HG02943 (cell line): ENCODE measurements around the gene VDR.

Experiments used
- ATAC-seq: cut with Tn5 transposase; IDR thresholded peaks from one replicate; pipeline ENCODE4 v1.9.1; 2021; ENCODE audit warnings: mild to moderate bottlenecking, low read depth, moderate library complexity; ENCODE audit not compliant: unreplicated experiment

Gene VDR

DNA sequence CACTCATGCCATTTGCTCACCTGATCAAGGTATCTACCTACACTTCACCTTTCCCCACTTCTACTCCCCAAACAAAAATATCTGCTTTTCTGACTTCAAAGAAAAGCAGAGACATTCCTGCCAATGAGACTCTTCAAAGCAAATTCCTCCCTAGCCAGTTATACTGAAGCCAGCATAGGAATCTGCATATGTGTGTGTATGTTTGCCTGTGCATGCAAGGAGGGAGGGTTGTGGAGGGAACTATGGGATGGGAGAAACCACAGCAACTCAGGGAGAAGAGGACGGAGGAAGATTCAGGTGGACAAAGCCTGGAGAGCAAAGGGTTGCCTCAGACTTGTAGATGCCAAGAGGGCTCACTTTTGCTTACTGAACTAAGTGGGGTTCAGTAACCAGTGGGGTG lies 26.4 kb upstream of the VDR start:
- ATAC-seq: no peak

DNA sequence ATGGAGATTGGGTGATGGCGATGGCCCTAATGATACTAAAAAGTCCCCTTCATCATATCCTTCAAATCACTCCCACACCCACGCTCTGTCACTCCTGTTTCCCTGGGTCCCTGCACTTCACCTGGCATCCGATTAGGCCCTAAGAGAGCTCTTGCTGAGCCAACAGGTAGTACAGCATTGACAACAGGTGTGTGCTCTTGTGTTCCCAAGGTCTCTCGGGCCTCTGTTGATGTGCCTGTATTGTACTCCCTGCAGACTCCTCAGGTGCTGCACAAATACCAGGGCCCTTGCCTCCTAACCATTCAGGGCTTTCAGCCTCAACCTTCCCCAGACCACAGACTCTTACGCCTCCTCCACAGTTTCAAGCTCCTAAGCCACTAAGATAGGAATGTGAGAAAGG lies 25.8 kb upstream of the VDR start:
- ATAC-seq: no peak

DNA sequence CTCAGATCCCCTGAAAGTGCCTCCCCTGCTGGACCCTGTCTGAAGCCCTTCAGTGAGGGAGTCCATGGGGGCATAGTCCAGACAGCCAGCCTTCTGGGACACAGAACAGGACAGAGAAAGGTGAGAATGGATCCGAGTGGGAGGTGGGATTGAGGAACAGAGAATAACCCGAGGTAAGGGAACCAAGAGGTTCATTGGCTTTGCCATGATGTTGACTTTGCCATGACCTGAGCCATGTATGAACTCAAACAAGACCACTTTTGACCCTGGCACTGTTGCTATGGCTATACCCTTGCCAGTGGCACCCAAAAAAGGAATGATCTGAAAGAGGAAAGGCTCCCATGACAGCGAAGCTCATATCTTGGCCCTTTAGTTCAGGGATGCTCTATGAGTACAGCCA lies 22.6 kb upstream of the VDR start:
- no peak for ATAC-seq

DNA sequence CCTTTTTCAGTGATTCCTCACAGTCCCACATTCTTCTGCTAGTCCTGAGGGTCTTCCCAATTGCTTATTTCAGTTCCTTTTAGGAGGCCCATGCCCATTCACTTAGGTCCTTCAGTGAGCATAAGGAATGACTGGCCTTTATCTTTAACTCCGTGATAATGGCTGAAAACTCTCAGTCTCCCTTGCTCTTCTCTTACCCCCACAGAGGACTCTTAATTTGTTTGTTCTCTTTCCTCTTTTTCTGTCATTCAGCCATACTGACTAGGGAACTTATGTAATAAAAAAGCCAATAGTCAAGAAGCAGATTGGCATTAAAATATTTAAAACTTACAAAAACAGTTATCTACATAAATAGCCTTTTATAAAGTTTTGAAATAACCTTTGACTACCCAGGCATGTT lies 17.1 kb upstream of the VDR start:
- ATAC-seq: no peak

DNA sequence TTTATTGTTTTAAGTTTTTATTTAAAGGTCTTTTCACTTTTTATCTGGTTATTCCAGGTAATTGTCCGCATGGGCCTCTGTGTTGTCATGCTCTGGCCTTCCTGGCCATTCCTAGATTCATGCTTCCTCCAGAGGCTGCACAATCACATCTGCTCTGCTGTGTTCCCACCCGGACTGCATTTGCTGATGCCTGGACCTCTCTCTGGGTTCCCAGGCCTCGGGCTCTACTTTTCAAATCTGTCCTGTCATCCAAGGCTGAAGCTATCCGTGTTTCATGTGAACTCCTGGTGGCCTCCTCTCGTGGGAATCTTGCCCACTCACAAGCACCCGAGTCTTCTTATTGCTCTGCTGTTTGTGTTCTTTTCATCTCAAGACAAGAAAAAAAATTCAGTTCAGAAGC lies 16.1 kb upstream of the VDR start:
- no peak for ATAC-seq

DNA sequence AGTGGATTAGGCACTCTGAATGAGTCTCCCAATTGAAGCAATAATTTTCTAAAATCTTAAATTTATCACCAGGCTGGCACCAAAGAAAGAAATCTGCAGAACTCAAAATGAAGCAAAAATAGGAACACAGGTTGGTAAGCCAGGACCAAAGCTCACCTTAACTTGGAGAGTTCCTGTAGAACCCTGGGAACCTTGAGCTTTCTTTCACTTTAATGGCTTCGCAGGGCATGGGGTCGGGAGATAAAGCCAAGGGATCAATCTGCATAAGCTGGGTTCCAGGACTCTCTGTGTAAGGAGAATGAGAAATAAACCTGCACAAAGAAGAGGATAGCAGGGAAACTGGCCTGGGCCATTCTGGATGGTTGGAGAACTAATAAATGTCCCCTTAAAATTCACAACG lies 8.3 kb upstream of the VDR start:
- ATAC-seq: no peak

DNA sequence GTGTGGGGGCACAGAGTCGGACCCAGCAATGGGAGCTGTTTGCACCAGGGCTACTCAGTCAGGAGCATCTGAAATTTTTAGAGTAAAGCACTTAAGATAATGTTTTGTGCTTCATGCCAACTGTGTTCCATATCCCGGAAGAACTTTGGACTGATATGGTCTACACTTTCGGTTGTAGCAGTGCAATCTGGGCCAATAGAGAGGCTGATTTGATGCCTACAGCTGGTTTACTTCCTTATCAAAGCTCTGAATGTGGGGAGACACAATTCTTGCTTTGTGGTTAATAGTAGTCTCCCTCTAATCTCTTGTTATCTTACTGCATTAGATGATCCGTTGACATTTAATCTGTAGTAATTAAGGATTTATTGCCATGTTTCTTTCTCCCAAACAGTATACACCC lies 7.8 kb upstream of the VDR start:
- no peak for ATAC-seq

DNA sequence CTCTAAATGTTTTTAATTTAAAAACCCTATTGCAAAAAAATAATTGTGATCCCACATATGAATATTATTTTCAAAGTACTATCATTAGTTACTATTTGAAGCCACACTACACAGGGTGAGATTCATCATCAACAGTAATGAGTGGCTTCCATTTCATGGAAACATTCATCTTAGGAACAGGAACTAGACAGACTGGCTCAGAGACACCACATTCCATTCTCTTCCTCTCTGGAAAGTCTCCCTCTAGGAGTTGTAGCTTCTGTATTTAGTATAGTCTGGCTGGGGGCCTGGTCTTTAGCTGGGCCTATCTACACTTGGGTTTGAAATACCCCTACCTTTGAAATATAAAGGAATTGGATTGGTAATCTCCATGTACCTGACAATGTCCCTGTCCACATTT lies 6.2 kb upstream of the VDR start:
- ATAC-seq: no peak

DNA sequence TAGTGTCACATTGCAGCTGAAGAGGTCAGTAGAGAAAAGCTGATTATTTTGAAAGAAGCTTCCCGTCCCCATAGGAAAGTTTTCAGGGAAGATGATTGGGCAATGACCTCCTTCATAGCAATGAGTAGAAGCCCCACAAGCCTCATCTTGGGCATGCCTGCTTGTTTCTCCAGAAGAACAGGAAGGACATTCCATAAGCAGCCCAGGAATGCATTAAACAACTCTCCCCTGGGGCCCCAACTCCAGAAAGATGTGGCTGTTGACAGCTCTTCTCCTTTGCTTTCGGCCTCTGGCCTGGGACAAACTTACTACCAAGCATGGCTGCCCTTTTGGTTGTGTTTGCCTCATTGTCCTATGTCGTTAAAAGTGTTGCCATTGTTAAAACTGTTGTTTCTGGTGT lies 5.7 kb upstream of the VDR start:
- no peak for ATAC-seq

DNA sequence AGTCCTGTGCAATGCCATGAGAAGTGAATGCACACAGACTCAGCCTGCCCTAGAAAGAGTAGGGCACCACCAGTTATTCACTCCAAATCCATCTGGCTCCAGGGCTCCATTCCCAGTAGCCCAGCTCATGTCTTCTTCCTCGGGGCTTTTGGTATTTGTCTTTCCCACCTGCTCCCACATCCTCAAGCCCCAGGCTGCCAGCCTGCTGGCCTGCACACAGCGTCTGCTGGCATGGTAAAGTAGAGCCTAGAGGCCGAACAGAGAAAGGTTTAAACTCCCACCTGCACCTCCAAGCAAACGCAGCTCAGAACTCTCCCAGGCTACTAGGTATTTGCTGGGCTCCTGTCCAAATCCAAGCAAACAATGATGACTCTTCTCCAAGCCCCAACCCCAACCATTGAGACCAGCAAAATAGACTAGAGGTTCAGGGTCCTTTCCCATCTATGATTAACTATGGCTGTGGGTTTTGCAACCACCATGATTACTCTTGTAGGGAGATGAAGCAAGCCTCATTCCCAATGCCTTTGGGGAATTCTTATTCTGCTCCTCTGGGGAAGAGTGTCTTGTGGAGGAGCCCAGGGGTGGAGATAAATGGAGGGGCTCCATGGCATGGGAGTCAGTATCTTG lies 5.2 kb upstream of the VDR start:
- ATAC-seq: no peak

DNA sequence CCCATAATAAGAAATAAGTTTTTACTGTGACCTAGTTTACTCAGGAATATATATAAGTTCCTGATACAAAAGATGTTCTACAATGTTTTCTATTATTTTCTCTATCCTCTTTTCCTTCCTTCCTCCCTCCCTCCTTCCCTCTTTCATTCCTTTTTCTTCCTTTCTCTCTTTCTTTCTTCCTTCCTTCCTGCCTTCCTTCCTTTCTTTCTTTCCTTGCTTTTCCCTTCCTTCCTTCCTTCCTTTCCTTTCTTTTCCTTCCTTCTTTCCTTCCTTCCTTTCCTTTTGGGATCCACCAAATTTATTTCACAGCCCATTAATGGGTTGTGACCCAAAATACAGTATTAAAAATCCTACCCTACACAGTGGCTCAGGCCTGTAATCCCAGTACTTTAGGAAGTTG lies 3.9 kb upstream of the VDR start:
- no peak for ATAC-seq

DNA sequence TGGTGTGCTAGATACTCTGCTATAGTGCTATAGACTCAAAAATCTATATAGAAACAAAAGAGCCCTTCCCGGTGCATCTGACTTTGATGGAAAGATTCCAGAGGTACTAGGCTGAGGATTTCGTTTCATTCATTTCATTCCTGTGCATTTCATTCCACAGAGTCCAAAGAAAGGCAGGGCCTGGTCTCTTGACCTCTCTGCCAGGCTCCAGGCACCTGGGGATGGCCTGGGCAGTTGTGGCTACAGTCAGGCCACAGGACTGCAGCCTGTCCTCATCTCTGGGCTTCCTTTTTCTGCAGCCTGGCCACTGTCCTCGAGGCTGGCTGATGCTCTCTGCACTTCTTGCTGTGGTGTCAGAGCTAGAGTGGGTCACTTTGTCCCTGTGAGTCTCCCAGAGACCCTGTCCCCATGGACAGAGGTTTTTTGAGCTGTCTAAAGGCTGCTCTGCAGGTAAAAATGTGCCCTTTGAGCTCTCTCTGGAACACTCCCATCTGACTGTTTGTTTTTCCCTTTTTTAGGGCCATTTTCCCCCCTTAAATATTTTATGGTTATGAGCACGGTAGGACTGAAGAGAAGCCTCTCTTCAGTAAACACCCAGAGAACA lies 3.2 kb upstream of the VDR start:
- ATAC-seq: no peak

DNA sequence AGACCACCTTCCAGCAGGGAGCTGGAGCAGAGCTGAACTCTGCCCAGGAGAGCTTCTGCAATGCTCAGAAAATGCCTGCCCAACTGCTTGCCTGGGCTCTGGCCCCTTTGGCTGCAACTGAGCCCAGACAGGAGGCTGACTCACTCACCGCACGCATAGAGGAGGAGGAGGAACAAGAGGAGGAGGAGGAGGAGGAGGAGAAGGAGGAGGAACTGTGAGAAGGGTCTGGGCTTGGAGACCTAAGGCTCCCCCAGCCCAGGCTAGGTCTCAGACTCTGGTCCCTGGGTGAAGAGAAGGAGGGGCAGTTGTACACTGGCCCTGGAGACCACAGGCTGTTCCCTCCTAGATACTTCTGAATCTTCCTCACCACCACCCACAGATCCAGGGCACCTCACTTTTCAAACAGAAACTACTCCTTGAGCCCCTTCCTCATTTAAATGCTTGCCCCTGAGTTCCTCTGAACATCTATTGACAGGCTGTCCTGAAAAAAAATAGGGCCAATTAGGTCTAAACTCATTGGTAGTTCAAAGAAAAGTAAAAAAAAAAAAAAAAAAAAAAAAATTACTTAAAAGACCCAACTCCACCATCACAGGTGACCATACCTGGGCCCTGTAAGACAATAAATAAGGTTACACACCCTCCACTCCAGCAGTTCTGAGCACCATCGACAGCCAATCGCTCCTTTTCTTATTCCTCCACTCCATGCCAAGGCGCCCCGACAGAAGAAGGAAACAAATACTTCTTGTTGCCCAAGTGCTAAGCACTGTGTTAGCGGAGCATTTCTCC lies 674 bp downstream of the VDR start:
- no peak for ATAC-seq

DNA sequence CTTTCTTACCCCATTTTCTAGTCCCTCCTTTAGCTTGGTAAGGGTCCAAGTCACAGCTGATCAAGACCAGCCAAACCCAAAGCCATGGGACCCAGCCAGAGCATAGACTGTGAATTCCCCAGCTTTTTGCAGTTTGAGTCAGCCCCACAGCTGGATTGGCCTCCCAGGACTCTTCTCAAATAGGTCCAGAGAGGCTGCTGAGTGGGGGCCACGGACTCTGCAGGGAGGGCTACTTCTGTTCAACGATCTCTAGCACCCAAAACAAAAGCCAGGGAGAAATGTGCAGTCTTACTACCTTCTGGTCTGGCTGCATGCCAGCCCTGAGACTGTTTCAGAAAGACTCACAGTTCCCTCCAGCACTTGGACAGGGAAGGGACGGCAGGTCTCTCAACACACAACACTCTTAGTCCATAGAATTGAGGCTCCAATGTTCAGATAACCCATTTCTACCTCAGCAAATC lies 1.6 kb downstream of the VDR start:
- ATAC-seq: no peak

DNA sequence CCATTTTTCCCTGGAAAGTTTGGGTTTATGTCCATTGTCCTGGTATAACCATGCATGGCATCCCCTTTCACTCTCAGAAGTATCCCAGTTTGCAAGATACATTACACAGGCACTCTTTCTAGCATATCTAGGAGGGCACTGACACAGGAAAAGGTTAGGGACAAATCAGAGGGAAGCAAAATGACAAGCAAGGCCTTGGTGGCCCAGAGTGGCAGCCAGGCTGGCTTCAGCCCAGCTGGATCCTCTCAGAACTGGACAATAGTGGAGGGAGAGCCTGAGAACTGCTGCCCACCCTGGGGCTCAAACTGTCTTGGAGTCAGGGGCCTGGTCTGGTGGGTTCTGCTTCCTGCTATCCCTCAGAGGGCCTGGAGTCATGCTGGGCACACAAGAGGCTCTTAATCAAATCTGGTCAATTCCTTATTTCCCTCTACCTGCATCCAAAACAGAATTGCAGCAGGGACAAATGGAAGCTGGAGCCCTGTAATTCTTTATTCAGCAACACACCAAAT lies 2.6 kb downstream of the VDR start:
- ATAC-seq: no peak

DNA sequence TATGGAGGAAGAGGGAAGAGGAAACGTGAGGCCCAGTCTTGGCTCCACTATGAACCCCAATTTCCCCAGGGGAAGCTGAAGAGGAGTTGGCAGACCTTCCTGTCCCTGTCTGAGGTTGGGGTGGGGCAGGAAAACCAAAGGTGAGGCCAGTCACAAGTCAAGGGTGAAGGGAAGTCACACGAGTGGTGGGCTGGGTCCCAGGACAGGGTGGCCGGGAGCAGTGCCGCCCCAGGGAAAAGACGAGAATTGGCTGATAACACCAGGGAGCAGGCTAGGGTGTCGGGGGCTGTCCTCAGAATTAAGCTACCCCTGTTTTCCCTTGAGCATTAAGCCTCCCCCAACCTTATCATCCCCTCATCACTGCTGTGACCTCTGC lies 3.1 kb downstream of the VDR start:
- ATAC-seq: no peak

DNA sequence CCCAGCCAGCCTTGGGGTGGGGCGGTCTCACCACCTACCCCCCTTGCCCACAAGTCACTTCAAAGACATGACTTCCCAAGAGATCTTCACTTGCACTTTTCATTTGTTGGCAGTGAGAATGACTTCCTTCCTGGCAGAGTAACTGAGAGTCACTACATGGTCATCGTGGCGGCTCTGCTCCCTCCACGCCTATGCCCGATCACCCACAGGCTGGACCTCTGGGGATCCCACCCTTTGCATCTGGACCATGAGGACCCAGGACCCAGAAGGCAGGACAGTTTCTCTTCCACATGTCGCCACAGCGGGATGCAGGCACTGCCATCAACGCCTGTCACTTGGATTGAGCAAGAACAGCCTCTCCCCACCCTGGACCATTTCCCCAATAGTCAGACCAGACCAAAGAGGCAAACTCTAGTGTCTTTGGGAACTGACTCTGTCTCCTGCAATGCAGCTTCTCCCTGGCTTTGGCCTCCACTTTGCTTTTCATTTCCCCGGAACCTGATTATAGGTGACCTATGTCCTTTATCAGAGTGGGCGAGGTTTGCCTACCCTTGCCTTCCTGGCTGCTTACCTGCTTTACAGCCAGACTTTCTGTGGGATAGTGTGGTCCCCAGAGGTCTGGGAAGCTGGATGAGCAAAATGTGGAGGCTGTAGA lies 3.6 kb downstream of the VDR start:
- no peak for ATAC-seq

DNA sequence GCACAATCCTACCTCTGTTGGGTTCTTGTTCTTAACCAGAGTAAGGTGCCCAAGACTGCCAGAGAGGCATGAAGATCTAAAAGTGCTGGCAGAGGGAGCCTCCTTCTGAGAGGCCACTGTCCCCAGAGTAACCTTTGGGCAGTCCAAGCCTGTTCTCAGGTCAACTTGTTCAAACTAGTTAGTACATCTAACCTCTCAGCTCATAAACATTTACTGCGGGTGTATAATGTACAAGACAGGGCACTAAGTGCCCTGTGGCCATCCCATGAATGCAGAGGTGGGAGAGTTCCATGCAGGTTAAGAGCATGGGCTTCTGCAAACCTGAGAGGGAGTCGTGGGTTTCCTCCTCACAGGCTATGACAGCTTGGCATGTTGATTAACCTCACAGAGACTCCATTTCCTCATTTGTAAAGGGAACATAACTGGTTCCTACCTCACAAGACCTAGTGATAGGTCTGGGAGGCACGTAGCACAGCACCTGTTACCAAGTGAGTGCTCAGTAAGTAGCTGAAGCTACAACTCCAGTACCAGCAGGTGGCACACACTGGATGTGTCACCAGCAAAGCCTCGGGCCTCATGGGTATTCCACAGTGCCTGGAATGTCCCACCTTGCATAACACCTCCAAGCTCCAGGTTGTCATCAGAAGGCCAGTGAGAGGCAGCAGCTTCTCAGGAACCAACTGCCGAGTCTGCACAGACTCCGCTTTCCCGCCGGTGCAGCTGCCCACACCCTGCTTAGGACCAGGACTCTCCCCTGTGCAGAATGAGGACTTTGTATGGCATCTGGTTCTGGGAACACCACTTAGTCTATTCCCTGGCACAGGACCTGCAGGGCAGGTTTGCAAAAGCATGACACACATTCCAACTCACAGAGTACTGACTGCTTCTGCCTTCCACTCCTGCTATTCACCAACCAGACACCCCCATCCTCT lies 4.4 kb downstream of the VDR start:
- ATAC-seq: no peak

DNA sequence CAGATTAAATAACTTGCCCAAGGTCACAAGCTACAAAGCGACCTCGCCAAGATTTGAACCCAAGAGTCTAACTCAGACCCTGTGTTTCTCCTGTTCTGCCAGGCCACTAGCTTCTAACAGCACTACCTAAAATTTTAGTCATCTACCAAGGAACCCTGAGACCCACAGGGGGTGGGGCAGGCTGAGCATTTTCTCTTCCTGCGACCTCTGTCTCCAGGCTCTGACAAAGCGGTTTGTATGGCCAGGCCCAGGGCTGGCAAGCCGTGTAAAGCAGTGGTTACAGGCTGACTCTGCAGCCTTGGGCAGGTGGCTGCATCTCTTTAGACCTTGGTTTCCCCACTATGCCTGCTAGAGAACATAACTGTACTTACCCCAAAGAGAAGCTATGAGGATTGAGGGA lies 5.3 kb downstream of the VDR start:
- no peak for ATAC-seq

DNA sequence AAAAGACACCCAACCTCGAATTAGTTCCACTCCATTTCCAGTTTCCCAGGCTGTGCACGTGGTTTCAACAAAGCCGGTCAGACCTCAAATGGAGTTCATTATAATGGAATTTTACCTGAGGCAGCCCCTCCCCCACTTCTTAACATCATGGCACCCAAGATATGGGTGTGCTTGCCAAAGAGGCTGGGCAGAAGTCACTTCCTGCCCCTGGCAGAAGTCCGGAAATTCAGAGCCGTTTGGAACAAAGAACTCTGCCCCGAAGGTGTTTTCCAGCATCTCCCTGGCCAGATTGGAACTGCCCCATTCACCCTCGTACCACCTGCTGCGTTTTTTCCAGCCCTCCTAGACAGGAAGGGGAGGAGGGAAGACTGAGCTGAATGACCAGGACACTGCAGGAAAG lies 8.2 kb downstream of the VDR start:
- no peak for ATAC-seq
